WERI-Rb-1 (cell line): ENCODE measurements around the gene ZBTB7B.
A peak's percentile ranks its signal among the peaks of the same experiment; 100 is the strongest.

ENCODE experiments used
- DNase-seq: peaks from one replicate; pipeline ENCODE4 v3.0.0-alpha.2; 2020
- H3K27ac ChIP-seq: fragments of 250-450 bp; sonication (Bioruptor Pico); 2 replicates; pipeline ENCODE4 v1.5.1; 2020; ENCODE audit warnings: mild to moderate bottlenecking, moderate library complexity
- H3K27me3 ChIP-seq: fragments of 250-450 bp; sonication (Bioruptor Pico); 2 replicates; pipeline ENCODE4 v1.5.1; 2021; ENCODE audit warnings: mild to moderate bottlenecking, low read depth, moderate library complexity; ENCODE audit not compliant: insufficient read depth, severe bottlenecking
- H3K36me3 ChIP-seq: fragments of 250-450 bp; sonication (Bioruptor Pico); 2 replicates; pipeline ENCODE4 v1.5.1; 2020; ENCODE audit warnings: mild to moderate bottlenecking, moderate library complexity
- H3K4me3 ChIP-seq: 2 replicates; pipeline ENCODE4 v1.5.1; 2011; ENCODE audit warnings: low read depth, mild to moderate bottlenecking, control low read depth, low read length
- H3K9me3 ChIP-seq: fragments of 250-450 bp; sonication (Bioruptor Pico); 2 replicates; pipeline ENCODE4 v1.5.1; 2021; ENCODE audit warnings: mild to moderate bottlenecking, moderate library complexity; ENCODE audit not compliant: severe bottlenecking
- CTCF ChIP-seq: IDR thresholded peaks from 2 replicates; pipeline ENCODE4 v1.5.1; 2011; ENCODE audit warnings: low read depth, mild to moderate bottlenecking, control low read depth, inconsistent platforms, low read length

The ZBTB7B gene

DNA sequence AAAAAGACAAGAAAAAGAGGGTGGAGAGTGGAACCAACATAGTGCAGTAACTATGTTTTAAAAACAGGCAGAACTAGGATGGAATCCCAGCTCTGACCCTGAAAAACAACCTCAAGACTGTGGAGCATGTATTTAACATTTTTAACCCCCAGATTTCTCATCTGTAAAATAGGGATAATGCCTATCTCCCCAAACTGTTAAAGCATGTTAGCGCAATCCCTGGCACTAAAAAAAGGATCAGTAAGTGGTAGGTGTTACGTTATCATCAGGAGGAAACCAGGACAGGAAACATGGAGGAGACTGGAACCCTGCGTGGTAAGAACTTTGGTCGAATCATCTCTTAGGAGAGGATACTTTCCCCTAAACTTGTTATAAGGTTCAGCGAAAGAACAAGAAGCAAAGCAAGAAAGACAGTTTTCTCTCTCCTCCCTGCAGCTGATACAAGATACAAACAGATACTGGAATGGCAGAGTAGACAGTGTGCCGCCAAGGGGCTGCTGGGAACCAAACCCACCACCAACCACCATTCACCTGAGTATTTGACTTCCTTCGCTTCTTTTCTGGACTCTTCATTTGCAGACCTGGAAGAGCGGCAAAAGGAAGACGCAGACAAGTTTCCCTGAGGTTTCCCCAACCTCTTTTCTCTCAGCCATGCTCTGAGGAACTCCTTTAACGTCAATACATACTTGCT is 42.0 kb upstream of the ZBTB7B start:
- Histone ChIP-seq H3K36me3 (peaks cover 60% of the 10 kb centered on the region), H3K27ac (peak overlapping the region; percentile 99), H3K27me3 (no peaks in the 10 kb centered on the region), H3K9me3 (no peaks in the 10 kb centered on the region), H3K4me3 (peak overlapping the region; percentile 64)
- DNase-seq = no peak
- no peak for TF ChIP-seq CTCF

DNA sequence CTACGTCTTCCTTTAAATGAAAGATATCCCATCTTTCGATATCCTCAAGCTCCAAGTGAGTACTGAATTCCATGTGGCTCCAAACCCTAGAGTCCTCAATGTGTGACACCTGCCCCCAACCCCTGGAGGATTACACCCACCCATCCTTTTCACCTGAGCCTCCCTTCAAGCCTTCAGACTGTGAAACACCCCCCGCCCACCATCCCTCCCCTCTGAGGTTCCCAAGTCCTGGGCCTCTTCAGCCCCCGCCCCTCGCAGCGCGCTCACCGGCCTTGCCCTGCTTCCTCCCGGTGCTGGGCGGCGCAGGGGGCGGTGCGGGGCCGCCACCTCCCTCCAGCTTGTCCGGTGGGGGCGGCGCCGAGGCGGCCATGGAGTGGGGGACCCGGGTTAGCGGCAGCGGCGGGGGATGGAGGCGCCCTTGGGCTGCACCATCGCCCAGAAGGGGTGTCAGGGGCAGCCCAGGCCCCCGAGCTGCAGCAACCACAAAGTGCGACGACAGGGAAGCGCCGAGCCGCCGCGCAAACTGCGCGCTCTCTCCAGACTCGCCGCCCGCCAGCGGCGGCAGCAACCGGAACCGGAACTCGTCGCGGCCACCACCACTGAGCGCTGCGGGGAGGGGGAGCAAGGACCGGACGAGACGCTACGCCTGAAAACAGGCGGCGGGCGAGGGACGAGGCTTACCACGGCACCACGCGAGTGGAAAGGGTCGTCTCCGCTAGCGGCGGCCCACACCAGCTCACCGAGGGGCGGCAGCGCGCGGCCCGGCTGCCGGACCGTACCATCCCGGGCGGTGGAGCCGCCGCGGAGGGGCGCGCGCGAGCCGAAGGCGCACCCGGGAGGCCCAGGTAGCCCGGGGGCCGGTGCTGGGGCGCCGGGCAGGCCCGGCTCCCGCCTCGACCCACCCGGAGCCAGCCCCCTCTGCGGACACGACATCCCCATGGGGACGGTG is 41.1 kb upstream of the ZBTB7B start, which contains the start of gene PYGO2:
Gene PYGO2 (minus strand): TSS at position 576 of the 949 bp plus-strand sequence. CDS start 206 bp downstream, at position 370.
- peak; percentile 82 for TF ChIP-seq CTCF
- Histone ChIP-seq H3K36me3 (peaks cover 69% of the 10 kb centered on the region), H3K27me3 (no peaks in the 10 kb centered on the region), H3K9me3 (no peaks in the 10 kb centered on the region), H3K27ac (peak within 1 kb of the TSS; percentile 99), H3K4me3 (peak within 1 kb of the TSS; percentile 64)
- DNase-seq = peak; percentile 97

DNA sequence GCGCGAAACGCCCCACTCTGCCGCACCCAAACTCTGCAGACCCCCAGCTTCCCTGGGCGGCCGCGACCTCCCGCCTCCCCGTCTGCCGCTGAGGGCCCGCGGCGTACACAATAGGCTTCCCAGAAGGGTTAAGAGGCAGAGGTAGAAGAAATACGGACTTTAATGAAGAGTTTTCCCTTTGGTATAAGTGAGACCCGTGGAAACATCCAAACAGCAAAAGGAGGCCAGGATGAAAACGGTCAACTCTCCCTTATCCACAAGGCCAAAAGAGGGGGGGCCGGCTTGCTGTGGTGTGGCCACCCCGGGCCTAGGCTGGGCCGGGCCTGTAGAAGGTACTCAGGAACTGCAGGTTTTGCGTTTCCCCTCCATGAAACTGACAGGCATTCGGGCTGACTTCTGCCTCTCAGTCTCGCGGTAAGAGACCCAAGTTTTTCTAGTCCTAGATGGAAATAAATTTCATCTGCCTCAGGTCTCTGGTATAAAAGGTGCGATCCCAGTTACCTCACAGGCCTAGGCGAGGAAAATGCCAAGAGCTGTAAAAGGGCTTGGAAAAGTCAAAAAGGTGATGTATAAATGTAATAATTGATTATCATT is 40.3 kb upstream of the ZBTB7B start:
- TF ChIP-seq CTCF = no peak
- no peaks in the 10 kb centered on the region for H3K27me3 ChIP-seq
- peak overlapping the region; percentile 64 for H3K4me3 ChIP-seq
- DNase-seq = peak; percentile 70
- H3K27ac ChIP-seq = peak overlapping the region; percentile 99
- H3K36me3 ChIP-seq = peaks cover 76% of the 10 kb centered on the region
- no peaks in the 10 kb centered on the region for H3K9me3 ChIP-seq

DNA sequence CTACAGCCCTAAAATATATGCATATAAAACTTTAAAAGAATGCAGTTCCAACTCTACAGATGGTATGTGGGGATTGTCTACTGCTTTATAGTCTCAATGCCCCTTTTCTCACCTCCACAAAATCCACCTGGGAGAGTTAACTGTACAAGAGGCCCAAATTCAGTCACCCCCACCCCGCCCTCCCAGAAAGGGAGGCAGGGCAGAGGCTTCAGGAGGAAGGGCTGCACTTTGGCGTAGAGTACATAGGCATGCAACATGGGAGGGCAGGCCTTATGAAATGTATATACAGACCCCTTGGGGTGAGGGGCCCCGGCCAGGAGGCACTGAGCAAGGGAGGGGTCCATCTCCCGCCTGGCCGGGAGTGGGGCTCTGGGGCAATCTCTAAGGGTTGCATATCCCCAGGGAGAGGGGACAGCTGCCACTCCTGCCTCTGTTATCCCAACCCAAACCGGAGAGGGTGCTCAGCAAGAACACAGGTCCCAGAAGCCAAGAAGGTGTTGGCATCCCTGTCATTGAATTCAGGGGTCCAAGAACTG is 39.7 kb upstream of the ZBTB7B start:
- Histone ChIP-seq H3K27me3 (no peaks in the 10 kb centered on the region), H3K36me3 (peaks cover 79% of the 10 kb centered on the region), H3K27ac (peak overlapping the region; percentile 99), H3K4me3 (peak overlapping the region; percentile 64), H3K9me3 (no peaks in the 10 kb centered on the region)
- no peak for DNase-seq
- TF ChIP-seq CTCF = no peak

- TF ChIP-seq CTCF = no peak
- Histone ChIP-seq H3K27ac (no peak overlapping the region), H3K36me3 (peaks cover 77% of the 10 kb centered on the region), H3K4me3 (no peak overlapping the region), H3K27me3 (no peaks in the 10 kb centered on the region), H3K9me3 (no peaks in the 10 kb centered on the region)
- DNase-seq = no peak
Measured at GRCh38 chr1:154963643-154964042, 39.0 kb upstream of the ZBTB7B start.
